Bone marrow (tissue), 2 donors: ENCODE measurements around the gene RIC8A.
A peak's percentile ranks its signal among the peaks of the same experiment; 100 is the strongest.
"Not testable (repeated sequence)": the region's sequence is repeated elsewhere in the genome, so short reads cannot be mapped to it uniquely, and the experiment has no call there.

ENCODE experiments used
- DNase-seq, 2 donors: peaks; one replicate each; lab custom pipeline; 2025; lab: John Stamatoyannopoulos, UW

The RIC8A gene

GRCh38 chr11:218815-219593 lies 11.5 kb downstream of the RIC8A start:
- no peak for DNase-seq

GRCh38 chr11:220641-221215 lies 13.2 kb downstream of the RIC8A start:
- not testable (repeated sequence) for DNase-seq

DNA sequence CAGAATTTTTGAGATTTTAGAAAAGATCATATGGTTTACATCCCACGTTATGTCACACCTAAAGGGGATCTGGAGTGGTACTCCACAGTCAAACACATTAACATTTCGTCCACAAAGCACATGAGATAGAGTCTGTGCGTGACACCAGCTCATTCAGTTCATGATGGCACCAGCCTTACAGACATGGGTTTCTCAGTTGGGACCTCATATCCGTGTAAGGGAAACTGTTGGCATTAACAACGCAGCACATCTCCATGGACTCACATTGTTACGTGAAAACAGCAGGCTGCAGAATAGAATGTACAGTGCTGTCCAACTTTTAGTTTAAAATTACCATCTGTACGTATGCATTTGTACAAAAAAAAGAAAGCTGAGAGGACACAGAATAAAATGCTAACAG lies 14.0 kb downstream of the RIC8A start:
- DNase-seq = no peak

- DNase-seq = no peak
Measured at GRCh38 chr11:221998-222789, 14.7 kb downstream of the RIC8A start.

DNA sequence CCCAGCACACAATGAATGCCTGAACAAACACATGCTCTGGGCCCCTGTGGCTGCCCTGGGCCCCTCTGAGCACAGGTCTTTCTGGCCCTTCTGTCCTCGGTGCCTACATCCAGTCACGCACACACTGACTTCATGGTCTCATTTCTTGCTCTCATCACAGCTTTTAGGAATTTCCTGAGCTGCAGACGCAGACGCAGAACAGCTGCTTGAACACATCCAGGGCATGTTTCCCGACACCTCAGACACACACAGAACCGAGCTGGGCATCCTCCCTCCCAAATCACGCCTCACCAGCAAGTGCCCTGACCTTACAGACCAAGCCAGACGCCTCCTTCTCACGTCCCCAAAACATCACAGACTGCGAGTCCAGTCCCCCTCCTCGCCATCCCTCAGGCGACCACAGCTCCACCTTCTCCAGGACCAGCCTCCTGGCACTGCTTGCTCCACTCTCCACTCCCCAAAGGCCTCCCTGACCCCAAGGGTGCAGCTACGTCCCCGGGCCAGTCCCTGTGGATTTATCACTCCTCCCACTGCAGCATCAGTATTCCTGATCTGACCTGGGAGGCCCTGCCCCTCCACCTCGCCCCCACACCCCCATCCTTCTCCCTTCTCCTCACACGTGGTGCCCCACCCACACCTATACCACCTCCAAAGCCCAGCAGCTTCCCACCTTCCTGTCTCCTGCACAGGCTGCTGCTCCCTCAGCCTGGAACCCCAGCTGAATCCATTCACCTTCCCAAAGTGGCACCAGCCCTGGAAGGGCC lies 15.7 kb downstream of the RIC8A start:
- DNase-seq = no peak

DNA sequence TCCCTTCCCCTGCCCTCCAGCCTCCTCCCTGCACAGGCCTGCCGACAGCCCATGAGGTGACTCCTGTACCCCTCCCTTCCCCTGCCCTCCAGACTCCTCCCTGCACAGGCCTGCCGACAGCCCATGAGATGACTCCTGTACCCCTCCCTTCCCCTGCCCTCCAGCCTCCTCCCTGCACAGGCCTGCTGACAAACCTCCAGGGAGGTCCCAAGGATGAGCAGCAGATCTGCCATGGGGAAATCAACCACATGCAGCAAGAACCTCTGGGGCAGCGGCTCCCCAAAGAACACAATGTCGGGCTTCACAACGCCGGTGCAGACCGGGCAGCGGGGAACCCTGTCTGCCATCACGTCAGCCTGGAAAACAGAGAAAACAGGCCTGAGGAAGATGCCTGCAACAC lies 16.4 kb downstream of the RIC8A start:
- DNase-seq = no peak

DNA sequence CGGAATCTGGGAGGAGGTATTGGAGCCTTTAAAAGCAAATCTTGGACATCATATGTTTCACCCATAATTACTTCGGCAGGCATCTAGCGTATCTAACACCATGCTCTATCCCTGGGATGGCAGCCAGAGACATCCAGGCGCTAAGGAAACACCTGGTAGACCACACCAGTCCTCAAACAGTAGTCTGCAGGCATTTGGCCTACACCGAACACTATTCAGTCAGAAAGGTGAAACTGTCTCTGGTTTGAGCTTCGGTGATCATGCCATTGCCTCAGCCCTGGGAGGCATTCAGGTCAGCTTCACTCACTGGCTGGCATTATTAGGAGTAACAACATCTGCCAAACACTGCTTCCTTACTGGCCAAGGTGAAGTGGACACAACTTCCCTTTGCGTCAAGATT lies 16.9 kb downstream of the RIC8A start:
- no peak for DNase-seq

GRCh38 chr11:225734-226453 lies 18.4 kb downstream of the RIC8A start:
- no peak for DNase-seq

- DNase-seq = no peak
Measured at GRCh38 chr11:227824-228379, 20.4 kb downstream of the RIC8A start.

- no peak for DNase-seq
Measured at GRCh38 chr11:230431-230830, 22.9 kb downstream of the RIC8A start.

DNA sequence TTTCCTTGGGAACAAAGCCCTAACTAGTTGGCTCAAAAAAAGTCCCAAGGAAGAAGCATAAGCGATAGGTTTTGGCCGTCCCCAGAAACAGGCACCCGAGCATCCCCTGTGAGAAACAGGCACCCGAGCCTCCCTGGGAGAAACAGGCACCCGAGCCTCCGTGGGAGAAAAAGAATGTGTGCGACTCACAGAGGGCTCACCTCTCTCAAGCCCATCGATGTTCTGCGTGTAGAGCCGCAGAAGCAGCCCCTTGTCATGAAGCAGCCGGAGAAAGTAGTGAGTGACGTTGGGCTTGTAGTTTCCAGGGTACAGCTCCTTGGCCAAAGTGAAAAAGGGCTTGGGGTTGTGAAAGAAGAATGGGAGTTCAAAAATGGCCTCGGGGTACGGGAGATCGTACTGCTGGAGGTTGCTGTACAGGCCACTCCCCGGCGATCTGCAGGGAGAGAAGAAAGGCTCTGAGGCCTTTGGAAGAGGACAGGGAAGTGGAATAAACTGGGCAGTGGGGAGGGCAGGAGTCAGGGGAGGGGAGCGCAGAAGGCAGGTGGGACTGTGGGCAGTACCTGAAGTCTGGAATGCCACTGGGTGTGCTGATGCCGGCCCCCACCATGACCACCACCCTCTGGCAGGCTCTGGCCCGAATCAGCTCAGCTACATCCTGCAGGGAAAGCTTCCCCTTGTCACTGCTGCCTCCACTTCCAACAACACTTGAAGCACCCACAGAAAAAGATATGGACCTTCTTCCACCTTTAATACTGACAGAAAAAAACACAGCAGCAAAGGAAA lies 25.5 kb downstream of the RIC8A start:
- no peak for DNase-seq

GRCh38 chr11:235180-235579 lies 27.7 kb downstream of the RIC8A start:
- no peak for DNase-seq

GRCh38 chr11:235609-235996 lies 28.1 kb downstream of the RIC8A start:
- peak in 1 of 2 donors; percentile 10 for DNase-seq

DNA sequence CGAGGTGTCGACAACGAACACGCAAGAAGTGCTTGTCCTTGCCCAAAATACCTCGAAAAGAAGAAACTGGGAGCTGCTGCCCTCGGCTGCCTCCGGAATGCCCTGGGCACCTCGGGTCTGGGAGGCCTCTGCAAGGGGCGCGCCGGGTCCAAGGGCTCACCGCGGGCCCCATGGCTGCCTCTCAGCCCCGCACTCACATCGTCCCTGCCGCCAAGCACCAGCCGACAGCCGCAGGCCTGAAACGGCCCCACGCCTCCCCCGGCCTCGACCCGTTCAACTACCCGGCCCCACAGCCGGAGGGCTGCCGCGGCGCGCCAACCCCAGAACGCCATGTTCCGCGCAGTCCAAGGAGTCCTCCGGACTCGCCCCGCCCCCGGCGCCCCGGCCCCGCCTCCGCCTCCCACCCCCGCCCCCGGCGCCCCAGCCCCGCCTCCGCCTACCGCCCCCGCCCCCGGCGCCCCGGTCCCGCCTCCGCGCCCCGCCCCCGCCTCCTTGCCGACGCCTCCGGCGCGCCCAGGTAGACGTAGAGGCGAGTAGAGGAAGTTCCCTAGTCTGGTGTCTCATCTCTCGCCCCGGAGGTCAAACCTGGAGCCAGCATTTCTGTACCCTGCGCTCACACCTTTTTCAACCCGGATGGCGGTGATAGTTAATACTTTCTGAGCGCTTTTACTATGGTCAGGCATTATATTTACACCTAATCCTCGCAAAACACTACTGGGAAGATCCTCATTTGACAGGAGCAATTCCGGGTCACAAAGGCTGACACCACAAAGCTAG lies 28.7 kb downstream of the RIC8A start, which contains the start of gene SIRT3:
SIRT3 (minus strand) TSS at position 346 of the 777 bp plus-strand sequence; CDS start at position 332, 14 bp downstream.
- DNase-seq = peak; percentile 56 to 89

DNA sequence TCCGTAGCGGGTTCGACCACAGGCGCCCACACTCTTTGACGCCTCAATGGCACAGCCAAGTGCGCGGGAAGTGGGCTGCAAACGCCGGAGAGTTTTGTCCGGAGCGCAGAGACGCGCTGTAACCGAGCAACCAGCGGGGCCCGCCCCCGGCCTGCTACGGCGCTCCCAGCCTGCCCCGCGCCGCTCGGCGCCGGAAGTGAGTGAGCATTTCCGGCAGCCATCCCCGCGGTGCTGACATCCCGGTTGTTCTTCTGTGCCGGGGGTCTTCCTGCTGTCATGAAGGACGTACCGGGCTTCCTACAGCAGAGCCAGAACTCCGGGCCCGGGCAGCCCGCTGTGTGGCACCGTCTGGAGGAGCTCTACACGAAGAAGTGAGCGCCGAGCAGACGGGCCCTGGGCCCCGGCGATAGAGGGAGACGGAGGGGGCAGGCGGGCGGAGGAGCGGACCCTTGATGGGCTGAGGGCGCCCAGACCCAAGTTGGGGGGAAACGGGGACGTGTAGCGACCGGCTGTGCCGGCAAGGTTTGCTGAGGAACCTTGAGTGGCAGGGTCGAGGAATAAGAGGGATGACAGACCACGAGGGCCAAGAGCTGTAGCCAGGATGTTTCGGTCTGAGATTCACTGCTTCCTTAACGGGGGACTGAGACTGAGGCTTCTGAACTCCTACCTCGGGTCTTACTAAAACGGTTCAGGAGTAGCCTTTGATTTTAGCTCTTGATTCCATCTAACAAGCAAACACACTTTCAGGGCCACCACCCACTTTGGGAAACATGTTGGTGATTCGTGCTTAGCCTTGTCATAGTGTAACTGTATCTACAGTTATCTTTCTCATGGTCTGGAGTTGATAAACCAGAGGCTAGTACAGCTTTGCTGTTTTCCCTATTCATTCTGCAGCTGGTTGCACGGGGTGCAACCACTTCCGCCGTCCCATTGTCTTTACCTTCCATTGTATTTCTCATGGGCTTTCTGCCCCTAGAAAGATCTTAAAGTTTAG lies 29.6 kb downstream of the RIC8A start, which contains the start of gene PSMD13:
PSMD13 (plus strand) TSS at position 203 of the 994 bp plus-strand sequence; CDS start at position 277, 74 bp downstream.
- DNase-seq = peak; percentile 67 to 89

GRCh38 chr11:238346-238745 lies 30.8 kb downstream of the RIC8A start:
- DNase-seq = not testable (repeated sequence)

DNA sequence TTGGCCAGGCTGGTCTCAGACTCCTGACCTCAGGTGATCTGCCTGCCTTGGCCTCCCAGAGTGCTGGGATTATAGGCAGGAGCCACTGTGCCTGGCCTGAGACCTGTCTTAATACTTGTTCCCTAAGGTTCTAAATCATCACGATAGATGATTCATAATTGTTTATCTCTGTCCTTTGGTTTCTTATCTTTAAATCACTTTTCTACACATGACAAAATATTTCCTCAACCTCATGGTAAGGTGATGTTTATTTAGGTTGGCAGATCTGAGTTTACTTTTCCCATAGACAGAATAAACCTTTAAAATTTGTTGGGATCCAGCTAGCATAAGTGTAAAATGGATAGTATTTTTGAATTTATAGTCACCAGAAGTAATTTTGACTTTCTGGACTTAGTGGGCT lies 32.8 kb downstream of the RIC8A start:
- no peak for DNase-seq

- no peak for DNase-seq
Measured at GRCh38 chr11:241634-242033, 34.1 kb downstream of the RIC8A start.
